ENCODE data around the gene THSD4. TPM values are rescaled to one million over a fixed set of nuclear protein-coding genes. Genes with fewer than 3 reads are reported as not detected.

Gene THSD4
- polyA plus RNA-seq, 1 donor (not counting 4 experiments of a cell fraction or from before 2014, with no cell fraction given) = 24.5 TPM

- Histone ChIP-seq H3K27me3 (ENCODE audit: control insufficient read depth, extremely low read depth, insufficient read depth, low read length) (no peaks in the 10 kb centered on the region), H3K9me1 (ENCODE audit: control insufficient read depth, extremely low read depth, insufficient read depth, low read length) (no peaks in the 10 kb centered on the region), H3K4me2 (ENCODE audit: control insufficient read depth, extremely low read depth, insufficient read depth, low read depth, low read length) (no peak overlapping the region), H3K36me3 (ENCODE audit: control insufficient read depth in 2 of 2, extremely low read depth in 1 of 2, insufficient read depth in 2 of 2, low read length in 2 of 2) (peaks cover 3 to 25% of the 10 kb centered on the region in 2 experiments), H4K20me1 (ENCODE audit: control insufficient read depth, extremely low read depth, insufficient read depth, low read length) (no peaks in the 10 kb centered on the region), H3K4me1 (ENCODE audit: control insufficient read depth, extremely low read depth, insufficient read depth, low read length) (no peaks in the 10 kb centered on the region), H3K79me2 (ENCODE audit: control insufficient read depth, insufficient read depth, low read length) (no peaks in the 10 kb centered on the region), H3K4me3 (ENCODE audit: control insufficient read depth in 2 of 3, extremely low read depth in 1 of 3, insufficient read depth in 2 of 3, low read depth in 1 of 3, low read length in 3 of 3) (no peak overlapping the region), H3K9ac (ENCODE audit: control insufficient read depth, extremely low read depth, insufficient read depth, low read length) (no peak overlapping the region), H2AFZ (ENCODE audit: control insufficient read depth, low read length) (no peak overlapping the region), H3K9me3 (ENCODE audit: control insufficient read depth, low read depth, low read length) (peaks cover 9% of the 10 kb centered on the region), H3K27ac (ENCODE audit: control insufficient read depth, insufficient read depth, low read length) (no peak overlapping the region)
- dilution Hi-C loops (cut with MboI; ENCODE audit: extremely low pct_ligation_motif_present, low sequenced_read_pairs) = no loop called here
- FAIRE-seq (no peak), DNase-seq (ENCODE audit: low read depth, low spot score) (no peak)
- no peak for TF ChIP-seq CTCF (optimal IDR thresholded peaks at IDR 0.05 in 1 of 3, IDR thresholded peaks at IDR 0.05 in 1 of 3, conservative IDR thresholded peaks at IDR 0.05 in 1 of 3; ENCODE audit: extremely low read depth in 1 of 3, insufficient read depth in 2 of 3, low read length in 3 of 3)
- TF ChIP-seq EZH2 (IDR thresholded peaks at IDR 0.05; ENCODE audit: low read length) = no peak
Observed at GRCh38 chr15:71822890-71823630, 707.8 kb downstream of the THSD4 start.

DNA sequence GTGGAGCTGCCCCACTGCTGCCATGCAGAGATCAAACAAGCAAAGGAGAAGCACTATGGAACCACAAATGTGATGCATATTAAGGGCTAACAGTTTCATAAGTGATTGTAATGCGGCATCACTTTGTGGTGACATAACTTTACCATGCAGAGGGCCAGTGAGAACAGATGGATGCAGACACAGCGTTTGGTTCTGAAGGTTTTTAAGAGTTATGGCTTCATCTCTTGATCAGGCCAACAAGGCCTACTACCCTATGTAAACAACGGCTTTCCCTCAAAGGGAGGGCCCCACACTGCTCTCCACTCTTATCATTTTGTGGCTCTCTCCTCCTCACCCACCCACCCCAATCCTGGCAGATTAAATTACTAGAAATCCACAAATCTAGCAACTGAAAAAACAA lies 708.5 kb downstream of the THSD4 start:
- no peaks in the 10 kb centered on the region for H3K79me2 ChIP-seq (ENCODE audit: control insufficient read depth, insufficient read depth, low read length)
- FAIRE-seq = no peak
- H3K4me3 ChIP-seq (ENCODE audit: control insufficient read depth in 2 of 3, extremely low read depth in 1 of 3, insufficient read depth in 2 of 3, low read depth in 1 of 3, low read length in 3 of 3) = no peak overlapping the region

More for the DNA sequence above, 708.5 kb downstream of the THSD4 start:
- no peaks in the 10 kb centered on the region for H3K9me1 ChIP-seq (ENCODE audit: control insufficient read depth, extremely low read depth, insufficient read depth, low read length)
- no peak overlapping the region for H3K27ac ChIP-seq (ENCODE audit: control insufficient read depth, insufficient read depth, low read length)
- no peaks in the 10 kb centered on the region for H3K27me3 ChIP-seq (ENCODE audit: control insufficient read depth, extremely low read depth, insufficient read depth, low read length)
- no peak overlapping the region for H3K9ac ChIP-seq (ENCODE audit: control insufficient read depth, extremely low read depth, insufficient read depth, low read length)
- H4K20me1 ChIP-seq (ENCODE audit: control insufficient read depth, extremely low read depth, insufficient read depth, low read length) = no peaks in the 10 kb centered on the region
- H3K4me2 ChIP-seq (ENCODE audit: control insufficient read depth, extremely low read depth, insufficient read depth, low read depth, low read length) = no peak overlapping the region
- no peaks in the 10 kb centered on the region for H3K4me1 ChIP-seq (ENCODE audit: control insufficient read depth, extremely low read depth, insufficient read depth, low read length)
- dilution Hi-C loops (cut with MboI; ENCODE audit: extremely low pct_ligation_motif_present, low sequenced_read_pairs) = no loop called here
- peaks cover 9% of the 10 kb centered on the region for H3K9me3 ChIP-seq (ENCODE audit: control insufficient read depth, low read depth, low read length)
- no peak overlapping the region for H2AFZ ChIP-seq (ENCODE audit: control insufficient read depth, low read length)
- TF ChIP-seq EZH2 (IDR thresholded peaks at IDR 0.05; ENCODE audit: low read length) (no peak), CTCF (optimal IDR thresholded peaks at IDR 0.05 in 1 of 3, IDR thresholded peaks at IDR 0.05 in 1 of 3, conservative IDR thresholded peaks at IDR 0.05 in 1 of 3; ENCODE audit: extremely low read depth in 1 of 3, insufficient read depth in 2 of 3, low read length in 3 of 3) (no peak)
- DNase-seq (ENCODE audit: low read depth, low spot score) = no peak
- H3K36me3 ChIP-seq (ENCODE audit: control insufficient read depth in 2 of 2, extremely low read depth in 1 of 2, insufficient read depth in 2 of 2, low read length in 2 of 2) = peaks cover 0 to 26% of the 10 kb centered on the region in 2 experiments
